ENCODE data around the gene ZC3H12C. TPM values are rescaled to one million over a fixed set of nuclear protein-coding genes. Genes with fewer than 3 reads are reported as not detected.
"Not testable (repeated sequence)": the region's sequence is repeated elsewhere in the genome, so short reads cannot be mapped to it uniquely, and the experiment has no call there.

Gene ZC3H12C
- total and polyA plus RNA-seq, 2 of the 13 experiments (the other 11 are each of a cell fraction or from before 2014, with no cell fraction given): 2.4 to 5.7 TPM

GRCh38 chr11:110208678-110209312, 115.6 kb downstream of the ZC3H12C start:
- H4K20me1 ChIP-seq (ENCODE audit: insufficient read depth, low read length); H3K9ac ChIP-seq (ENCODE audit: insufficient read depth, low read depth, low read length); in situ Hi-C loops (cut with HindIII; ENCODE audit: extremely low pct_ligation_motif_present, low pct_unique_long_range_greater_than_20kb); H3K4me1 ChIP-seq (ENCODE audit: insufficient read depth, low read length); POLR2A ChIA-PET; ATAC-seq; BruUV-seq (replicated peaks); DNase-seq (ENCODE audit: low spot score); H3K27ac ChIP-seq (ENCODE audit: extremely low read length, insufficient read depth, low read length); H3K27me3 ChIP-seq (ENCODE audit: control insufficient read depth in 1 of 2, insufficient read depth in 2 of 2, low read length in 2 of 2); H3K9me3 ChIP-seq (ENCODE audit: low read length); H3K36me3 ChIP-seq (replicated peaks in 1 of 2; ENCODE audit: control insufficient read depth in 1 of 2, insufficient read depth in 2 of 2, low read length in 2 of 2); FAIRE-seq; H3K79me2 ChIP-seq (ENCODE audit: insufficient read depth, low read length); H2AFZ ChIP-seq (ENCODE audit: low read length); CTCF ChIA-PET (ENCODE audit: low intra/inter-chr PET ratio, low total read pairs): not testable (repeated sequence)
- TF ChIP-seq, protein P1, sequence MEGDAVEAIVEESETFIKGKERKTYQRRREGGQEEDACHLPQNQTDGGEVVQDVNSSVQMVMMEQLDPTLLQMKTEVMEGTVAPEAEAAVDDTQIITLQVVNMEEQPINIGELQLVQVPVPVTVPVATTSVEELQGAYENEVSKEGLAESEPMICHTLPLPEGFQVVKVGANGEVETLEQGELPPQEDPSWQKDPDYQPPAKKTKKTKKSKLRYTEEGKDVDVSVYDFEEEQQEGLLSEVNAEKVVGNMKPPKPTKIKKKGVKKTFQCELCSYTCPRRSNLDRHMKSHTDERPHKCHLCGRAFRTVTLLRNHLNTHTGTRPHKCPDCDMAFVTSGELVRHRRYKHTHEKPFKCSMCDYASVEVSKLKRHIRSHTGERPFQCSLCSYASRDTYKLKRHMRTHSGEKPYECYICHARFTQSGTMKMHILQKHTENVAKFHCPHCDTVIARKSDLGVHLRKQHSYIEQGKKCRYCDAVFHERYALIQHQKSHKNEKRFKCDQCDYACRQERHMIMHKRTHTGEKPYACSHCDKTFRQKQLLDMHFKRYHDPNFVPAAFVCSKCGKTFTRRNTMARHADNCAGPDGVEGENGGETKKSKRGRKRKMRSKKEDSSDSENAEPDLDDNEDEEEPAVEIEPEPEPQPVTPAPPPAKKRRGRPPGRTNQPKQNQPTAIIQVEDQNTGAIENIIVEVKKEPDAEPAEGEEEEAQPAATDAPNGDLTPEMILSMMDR (CRISPR knock-in tag; IDR thresholded peaks at IDR 0.05): 0 out of 2 replicates have a peak, but pooled peaks have one; percentile 14
- intact Hi-C loops (cut with micrococcal nuclease; ENCODE audit: unreplicated experiment): loop anchor here (10.0 kb wide), 1 partner anchor 1236 kb away; no protein-coding TSS in a partner anchor
- Histone ChIP-seq H3K4me3 (replicated peaks in 1 of 3; ENCODE audit: insufficient read depth in 1 of 3, low read depth in 2 of 3, low read length in 3 of 3) (peak overlapping the region in 1 of 3 experiments; percentile 33; a peak in 2 of 6 replicates), H3K4me2 (ENCODE audit: low read depth, low read length) (0 out of 2 replicates have a peak overlapping the region, but pooled peaks have one; percentile 27)
- 77% methylated on average over 15 of the region's 29 CpGs for whole genome bisulfite sequencing (ENCODE audit: low lambda C conversion rate)

DNA sequence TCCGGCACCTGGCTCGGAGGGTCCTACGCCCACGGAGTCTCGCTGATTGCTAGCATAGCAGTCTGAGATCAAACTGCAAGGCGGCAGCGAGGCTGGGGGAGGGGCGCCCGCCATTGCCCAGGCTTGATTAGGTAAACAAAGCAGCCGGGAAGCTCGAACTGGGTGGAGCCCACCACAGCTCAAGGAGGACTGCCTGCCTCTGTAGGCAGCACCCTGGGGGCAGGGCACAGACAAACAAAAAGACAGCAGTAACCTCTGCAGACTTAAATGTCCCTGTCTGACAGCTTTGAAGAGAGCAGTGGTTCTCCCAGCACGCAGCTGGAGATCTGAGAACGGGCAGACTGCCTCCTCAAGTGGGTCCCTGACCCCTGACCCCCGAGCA, 116.1 kb downstream of the ZC3H12C start:
- H3K36me3 ChIP-seq (replicated peaks in 1 of 2; ENCODE audit: control insufficient read depth in 1 of 2, insufficient read depth in 2 of 2, low read length in 2 of 2); H4K20me1 ChIP-seq (ENCODE audit: insufficient read depth, low read length); H3K9me3 ChIP-seq (ENCODE audit: low read length); BruUV-seq (replicated peaks); H2AFZ ChIP-seq (ENCODE audit: low read length); H3K79me2 ChIP-seq (ENCODE audit: insufficient read depth, low read length); CTCF ChIA-PET (ENCODE audit: low intra/inter-chr PET ratio, low total read pairs); DNase-seq (ENCODE audit: low spot score); ATAC-seq; H3K27ac ChIP-seq (ENCODE audit: extremely low read length, insufficient read depth, low read length); H3K4me1 ChIP-seq (ENCODE audit: insufficient read depth, low read length); in situ Hi-C loops (cut with HindIII; ENCODE audit: extremely low pct_ligation_motif_present, low pct_unique_long_range_greater_than_20kb); H3K27me3 ChIP-seq (ENCODE audit: control insufficient read depth in 1 of 2, insufficient read depth in 2 of 2, low read length in 2 of 2); H3K9ac ChIP-seq (ENCODE audit: insufficient read depth, low read depth, low read length); FAIRE-seq; POLR2A ChIA-PET: not testable (repeated sequence)
- TF ChIP-seq, protein P2, sequence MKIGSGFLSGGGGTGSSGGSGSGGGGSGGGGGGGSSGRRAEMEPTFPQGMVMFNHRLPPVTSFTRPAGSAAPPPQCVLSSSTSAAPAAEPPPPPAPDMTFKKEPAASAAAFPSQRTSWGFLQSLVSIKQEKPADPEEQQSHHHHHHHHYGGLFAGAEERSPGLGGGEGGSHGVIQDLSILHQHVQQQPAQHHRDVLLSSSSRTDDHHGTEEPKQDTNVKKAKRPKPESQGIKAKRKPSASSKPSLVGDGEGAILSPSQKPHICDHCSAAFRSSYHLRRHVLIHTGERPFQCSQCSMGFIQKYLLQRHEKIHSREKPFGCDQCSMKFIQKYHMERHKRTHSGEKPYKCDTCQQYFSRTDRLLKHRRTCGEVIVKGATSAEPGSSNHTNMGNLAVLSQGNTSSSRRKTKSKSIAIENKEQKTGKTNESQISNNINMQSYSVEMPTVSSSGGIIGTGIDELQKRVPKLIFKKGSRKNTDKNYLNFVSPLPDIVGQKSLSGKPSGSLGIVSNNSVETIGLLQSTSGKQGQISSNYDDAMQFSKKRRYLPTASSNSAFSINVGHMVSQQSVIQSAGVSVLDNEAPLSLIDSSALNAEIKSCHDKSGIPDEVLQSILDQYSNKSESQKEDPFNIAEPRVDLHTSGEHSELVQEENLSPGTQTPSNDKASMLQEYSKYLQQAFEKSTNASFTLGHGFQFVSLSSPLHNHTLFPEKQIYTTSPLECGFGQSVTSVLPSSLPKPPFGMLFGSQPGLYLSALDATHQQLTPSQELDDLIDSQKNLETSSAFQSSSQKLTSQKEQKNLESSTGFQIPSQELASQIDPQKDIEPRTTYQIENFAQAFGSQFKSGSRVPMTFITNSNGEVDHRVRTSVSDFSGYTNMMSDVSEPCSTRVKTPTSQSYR (CRISPR knock-in tag; IDR thresholded peaks at IDR 0.05; ENCODE audit: borderline replicate concordance): 0 out of 2 replicates have a peak, but pooled peaks have one; percentile 46
- peak; percentile 7; the same call in 1 of the 2 replicates for TF ChIP-seq ARID5B (CRISPR knock-in tag; IDR thresholded peaks at IDR 0.05)
- intact Hi-C loops (cut with micrococcal nuclease; ENCODE audit: unreplicated experiment): loop anchor here (10.0 kb wide), 1 partner anchor 1235 kb away; no protein-coding TSS in a partner anchor
- WGBS (ENCODE audit: low lambda C conversion rate): 0% methylated on average over 2 of the region's 14 CpGs
- H3K4me2 ChIP-seq (ENCODE audit: low read depth, low read length): 0 out of 2 replicates have a peak overlapping the region, but pooled peaks have one; percentile 27
- H3K4me3 ChIP-seq (replicated peaks in 1 of 3; ENCODE audit: insufficient read depth in 1 of 3, low read depth in 2 of 3, low read length in 3 of 3): peak overlapping the region in 2 of 3 experiments; percentile 10 to 33; a peak in 3 of 6 replicates
